Melanocyte of skin (primary cell): Measurements from ENCODE around the gene SIPA1L3. TPM values are rescaled to one million over a fixed set of nuclear protein-coding genes. Genes with fewer than 3 reads are reported as not detected.

ENCODE experiments used
- small RNA-seq, 2 donors: library from RNA; depleted of rRNA; stranded (forward); fragments of <200 nt; gene quantifications; one replicate each; pipeline ENCODE3, GENCODE V24; 2012
- total RNA-seq, 2 donors: library from RNA; depleted of rRNA; stranded (reverse); fragments of >200 nt; gene quantifications; 2 replicates each; pipeline ENCODE4 v1.2.3, GENCODE V29; 2012

The SIPA1L3 gene
- 10 to 100 TPM; 10.7 to 11.0 TPM for total RNA-seq

DNA sequence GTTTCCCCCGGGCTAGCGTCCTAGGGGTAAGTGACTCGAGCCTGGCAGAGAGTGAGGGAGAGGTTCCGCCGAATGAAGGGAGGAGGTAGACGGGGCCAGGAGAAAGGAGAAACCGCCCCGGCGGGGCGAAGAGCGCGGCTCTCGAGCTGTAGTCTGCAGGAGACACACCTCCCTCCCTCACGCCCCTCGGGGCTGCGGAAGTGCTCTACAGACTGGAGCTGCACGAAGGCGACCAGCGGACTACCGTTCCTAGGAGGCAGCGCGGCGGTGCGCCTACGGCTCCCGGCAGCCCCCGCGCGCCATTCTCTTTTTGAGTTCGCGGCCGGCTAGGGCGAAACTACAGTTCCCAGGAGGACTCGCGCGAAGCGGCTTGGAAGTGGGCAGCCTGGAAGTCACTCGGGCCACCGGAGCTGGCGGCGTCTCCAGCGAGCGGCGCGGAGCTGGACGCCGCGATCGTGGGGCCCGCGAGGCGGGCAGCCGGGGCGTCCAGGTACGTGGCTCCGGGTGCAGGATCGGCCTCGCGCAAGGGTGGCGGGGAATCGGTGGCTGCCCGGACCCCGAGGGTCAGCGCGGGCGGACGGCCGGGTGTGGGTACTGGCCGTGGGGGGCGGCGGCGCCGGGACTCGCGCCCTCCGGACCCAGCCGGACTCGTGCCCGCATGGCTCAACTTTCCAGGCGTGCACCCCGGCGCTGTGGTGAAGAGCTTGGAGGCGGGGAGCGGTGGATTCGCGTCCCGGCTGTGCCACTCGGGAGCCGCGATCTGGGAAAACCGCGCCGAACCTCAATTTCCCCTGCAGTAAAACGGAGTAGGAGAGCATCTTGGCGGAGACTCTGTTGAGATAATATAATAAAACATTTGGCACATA, at the start of gene SIPA1L3:
TSS of gene SIPA1L3 (plus strand) at position 340 of the 866 bp plus-strand sequence. CDS start 174,358 bp downstream, outside the sequence.

GRCh38 chr19:37905946-37906868, 801 bp upstream of the SIPA1L3 start, which contains the start of gene WDR87:
Gene WDR87, minus strand, starts transcription at chr19:37906594. Its CDS starts 8,355 bp downstream, at chr19:37898239.

DNA sequence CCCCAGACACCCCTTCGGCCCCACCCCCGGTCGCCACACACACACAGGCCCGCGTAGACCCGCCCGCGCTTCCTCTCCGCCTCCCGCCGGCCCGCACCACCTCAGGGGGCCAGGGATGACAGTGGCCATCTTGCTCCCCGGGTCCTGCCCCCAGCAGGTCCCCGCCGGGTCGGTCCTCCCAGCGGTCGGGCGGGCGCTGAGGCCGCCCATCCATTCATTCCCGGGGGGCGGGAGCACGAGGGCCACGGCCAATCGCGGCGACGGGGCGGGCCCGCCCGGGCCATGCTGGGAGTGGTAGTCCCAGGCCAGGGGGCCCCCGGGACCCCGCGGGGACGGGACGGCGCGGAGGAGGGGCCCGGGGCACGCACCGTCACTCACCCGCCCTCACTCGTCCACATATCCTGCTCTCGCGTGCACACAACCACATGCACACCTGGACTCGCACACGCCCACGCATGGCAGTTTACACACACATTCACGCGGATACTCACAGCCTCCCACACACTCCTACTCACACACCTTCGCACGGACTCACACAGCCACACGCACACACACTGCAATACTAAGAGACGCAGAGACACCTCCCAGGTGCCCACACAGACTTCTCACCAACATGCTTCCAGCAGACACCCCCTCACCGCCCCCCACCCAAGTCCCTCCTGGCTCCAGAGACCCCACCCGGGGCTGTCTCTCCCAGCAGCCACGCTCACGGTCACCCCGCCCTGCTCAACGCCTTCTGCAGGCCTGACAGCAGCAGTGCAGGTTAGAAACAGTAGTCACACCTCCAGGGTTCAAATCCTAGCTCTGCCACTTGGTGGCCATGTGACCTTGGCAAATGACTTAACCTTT, 317.2 kb downstream of the SIPA1L3 start, which contains the start of gene DPF1:
TSS of gene DPF1 (minus strand) at position 209 of the 849 bp plus-strand sequence. CDS start at position 129, 80 bp downstream.

Small RNA genes within 50 kb of the gene (small RNA-seq; reads per million reads assigned to genes)
- 0 reads per million in 2 donors for gene RN7SL663P

Other genes with a start within 250 kb of the SIPA1L3 start
- 1 to 10 TPM; 2.8 to 3.3 TPM for gene ZNF607, start 187.4 kb upstream of the SIPA1L3 start, total RNA-seq
- gene ZNF573, start 127.6 kb upstream of the SIPA1L3 start, total RNA-seq: 1 to 10 TPM; 3.3 to 3.8 TPM
- gene WDR87, start 614 bp upstream of the SIPA1L3 start, total RNA-seq: not detected